ENCODE measurements around the gene CAPN13.

CAPN13 gene

GRCh38 chr2:30756051-30756719 is 51.1 kb downstream of the CAPN13 start:
- DNase-seq (ENCODE audit: insufficient read length, low spot score) (no peak), FAIRE-seq (no peak)
- TF ChIP-seq PAX5 (IDR thresholded peaks at IDR 0.05; ENCODE audit: insufficient read depth, low read length, severe bottlenecking) (no peak), POU2F2 (IDR thresholded peaks at IDR 0.05; ENCODE audit: low read depth, low read length) (no peak), SPI1 (IDR thresholded peaks at IDR 0.05; ENCODE audit: low read depth, low read length) (no peak), POLR2AphosphoS5 (IDR thresholded peaks at IDR 0.05; ENCODE audit: low read depth, low read length) (no peak), POLR2A (IDR thresholded peaks at IDR 0.05; ENCODE audit: low read depth, low read length) (no peak), TAF1 (IDR thresholded peaks at IDR 0.05; ENCODE audit: low read depth, low read length) (no peak)

- no peak for TF ChIP-seq SPI1 (IDR thresholded peaks at IDR 0.05; ENCODE audit: low read depth, low read length)
- TF ChIP-seq PAX5 (IDR thresholded peaks at IDR 0.05; ENCODE audit: insufficient read depth, low read length, severe bottlenecking): no peak
- no peak for TF ChIP-seq POLR2AphosphoS5 (IDR thresholded peaks at IDR 0.05; ENCODE audit: low read depth, low read length)
- TF ChIP-seq TAF1 (IDR thresholded peaks at IDR 0.05; ENCODE audit: low read depth, low read length): no peak
- TF ChIP-seq POLR2A (IDR thresholded peaks at IDR 0.05; ENCODE audit: low read depth, low read length): no peak
- no peak for TF ChIP-seq POU2F2 (IDR thresholded peaks at IDR 0.05; ENCODE audit: low read depth, low read length)
- FAIRE-seq: no peak
- DNase-seq (ENCODE audit: insufficient read length, low spot score): no peak
These were observed 53.6 kb downstream of the CAPN13 start for GRCh38 chr2:30753630-30754029.

- DNase-seq (ENCODE audit: insufficient read length, low spot score) (no peak), FAIRE-seq (no peak)
- TF ChIP-seq SPI1 (IDR thresholded peaks at IDR 0.05; ENCODE audit: low read depth, low read length) (no peak), POLR2AphosphoS5 (IDR thresholded peaks at IDR 0.05; ENCODE audit: low read depth, low read length) (no peak), POLR2A (IDR thresholded peaks at IDR 0.05; ENCODE audit: low read depth, low read length) (no peak), PAX5 (IDR thresholded peaks at IDR 0.05; ENCODE audit: insufficient read depth, low read length, severe bottlenecking) (no peak), TAF1 (IDR thresholded peaks at IDR 0.05; ENCODE audit: low read depth, low read length) (no peak), POU2F2 (IDR thresholded peaks at IDR 0.05; ENCODE audit: low read depth, low read length) (no peak)
These were observed 54.4 kb downstream of the CAPN13 start for GRCh38 chr2:30752811-30753210.

- no peak for TF ChIP-seq TAF1 (IDR thresholded peaks at IDR 0.05; ENCODE audit: low read depth, low read length)
- no peak for TF ChIP-seq PAX5 (IDR thresholded peaks at IDR 0.05; ENCODE audit: insufficient read depth, low read length, severe bottlenecking)
- TF ChIP-seq POU2F2 (IDR thresholded peaks at IDR 0.05; ENCODE audit: low read depth, low read length): no peak
- TF ChIP-seq SPI1 (IDR thresholded peaks at IDR 0.05; ENCODE audit: low read depth, low read length): no peak
- no peak for TF ChIP-seq POLR2AphosphoS5 (IDR thresholded peaks at IDR 0.05; ENCODE audit: low read depth, low read length)
- TF ChIP-seq POLR2A (IDR thresholded peaks at IDR 0.05; ENCODE audit: low read depth, low read length): no peak
- FAIRE-seq: no peak
- no peak for DNase-seq (ENCODE audit: insufficient read length, low spot score)
These were observed 60.0 kb downstream of the CAPN13 start for GRCh38 chr2:30747206-30747605.

- TF ChIP-seq SPI1 (IDR thresholded peaks at IDR 0.05; ENCODE audit: low read depth, low read length) (no peak), PAX5 (IDR thresholded peaks at IDR 0.05; ENCODE audit: insufficient read depth, low read length, severe bottlenecking) (no peak), POU2F2 (IDR thresholded peaks at IDR 0.05; ENCODE audit: low read depth, low read length) (no peak)
- no peak for FAIRE-seq
- no peak for DNase-seq (ENCODE audit: insufficient read length, low spot score)
These were observed 62.4 kb downstream of the CAPN13 start for GRCh38 chr2:30744823-30745222.

- no peak for TF ChIP-seq POLR2AphosphoS5 (IDR thresholded peaks at IDR 0.05; ENCODE audit: low read depth, low read length)
- no peak for TF ChIP-seq PAX5 (IDR thresholded peaks at IDR 0.05; ENCODE audit: insufficient read depth, low read length, severe bottlenecking)
- TF ChIP-seq TAF1 (IDR thresholded peaks at IDR 0.05; ENCODE audit: low read depth, low read length): no peak
- TF ChIP-seq SPI1 (IDR thresholded peaks at IDR 0.05; ENCODE audit: low read depth, low read length): no peak
- no peak for TF ChIP-seq POLR2A (IDR thresholded peaks at IDR 0.05; ENCODE audit: low read depth, low read length)
- no peak for TF ChIP-seq POU2F2 (IDR thresholded peaks at IDR 0.05; ENCODE audit: low read depth, low read length)
- DNase-seq (ENCODE audit: insufficient read length, low spot score) (no peak), FAIRE-seq (no peak)
These were observed 65.7 kb downstream of the CAPN13 start for GRCh38 chr2:30741576-30741975.

GRCh38 chr2:30738141-30738911 is 68.9 kb downstream of the CAPN13 start:
- TF ChIP-seq POLR2AphosphoS5 (IDR thresholded peaks at IDR 0.05; ENCODE audit: low read depth, low read length) (no peak), TAF1 (IDR thresholded peaks at IDR 0.05; ENCODE audit: low read depth, low read length) (no peak), SPI1 (IDR thresholded peaks at IDR 0.05; ENCODE audit: low read depth, low read length) (no peak), POLR2A (IDR thresholded peaks at IDR 0.05; ENCODE audit: low read depth, low read length) (no peak), PAX5 (IDR thresholded peaks at IDR 0.05; ENCODE audit: insufficient read depth, low read length, severe bottlenecking) (no peak), POU2F2 (IDR thresholded peaks at IDR 0.05; ENCODE audit: low read depth, low read length) (no peak)
- DNase-seq (ENCODE audit: insufficient read length, low spot score) (no peak), FAIRE-seq (no peak)

GRCh38 chr2:30737326-30737610 is 70.0 kb downstream of the CAPN13 start:
- TF ChIP-seq POU2F2 (IDR thresholded peaks at IDR 0.05; ENCODE audit: low read depth, low read length): no peak
- TF ChIP-seq POLR2A (IDR thresholded peaks at IDR 0.05; ENCODE audit: low read depth, low read length): no peak
- TF ChIP-seq TAF1 (IDR thresholded peaks at IDR 0.05; ENCODE audit: low read depth, low read length): no peak
- DNase-seq (ENCODE audit: insufficient read length, low spot score) (no peak), FAIRE-seq (no peak)

- FAIRE-seq (no peak), DNase-seq (ENCODE audit: insufficient read length, low spot score) (no peak)
- TF ChIP-seq PAX5 (IDR thresholded peaks at IDR 0.05; ENCODE audit: insufficient read depth, low read length, severe bottlenecking): no peak
- TF ChIP-seq POLR2A (IDR thresholded peaks at IDR 0.05; ENCODE audit: low read depth, low read length): no peak
- no peak for TF ChIP-seq POU2F2 (IDR thresholded peaks at IDR 0.05; ENCODE audit: low read depth, low read length)
- no peak for TF ChIP-seq SPI1 (IDR thresholded peaks at IDR 0.05; ENCODE audit: low read depth, low read length)
- TF ChIP-seq POLR2AphosphoS5 (IDR thresholded peaks at IDR 0.05; ENCODE audit: low read depth, low read length): no peak
- no peak for TF ChIP-seq TAF1 (IDR thresholded peaks at IDR 0.05; ENCODE audit: low read depth, low read length)
These were observed 70.6 kb downstream of the CAPN13 start for GRCh38 chr2:30736461-30737325.

Data from GM12891 (cell line).